SK-N-SH treated with all-trans-retinoic acid at 6 μM for 48 hours (cell line): ENCODE measurements around the gene PFKL.
"Not testable (repeated sequence)": the region's sequence is repeated elsewhere in the genome, so short reads cannot be mapped to it uniquely, and the experiment has no call there.

ENCODE experiments used
- ATAC-seq: fragments of 200-7000 bp; cut with Tn5 transposase; 3 replicates; pipeline ENCODE4 v1.9.1; 2020; ENCODE audit warnings: mild to moderate bottlenecking, moderate library complexity
- ARNTL ChIP-seq: fragments of 450-650 bp; formaldehyde crosslinking; IDR thresholded peaks from 2 replicates; pipeline ENCODE4 v1.5.0; 2020; ENCODE audit warnings: low read depth, mild to moderate bottlenecking, moderate library complexity, borderline replicate concordance
- BACH2 ChIP-seq: fragments of 250-450 bp; sonication (Bioruptor Pico); IDR thresholded peaks from 2 replicates; pipeline ENCODE4 v1.9.0; 2021; ENCODE audit warnings: mild to moderate bottlenecking, borderline replicate concordance
- CSDC2 ChIP-seq: fragments of 250-450 bp; sonication (Bioruptor Pico); IDR thresholded peaks from 2 replicates; pipeline ENCODE4 v1.5.0; 2020; ENCODE audit warnings: mild to moderate bottlenecking, moderate library complexity
- CSRNP3 ChIP-seq: fragments of 250-450 bp; sonication (Bioruptor Pico); IDR thresholded peaks from 2 replicates; pipeline ENCODE4 v1.5.1; 2021; ENCODE audit warnings: mild to moderate bottlenecking, moderate library complexity
- ESRRG ChIP-seq: fragments of 250-450 bp; sonication (Bioruptor Pico); IDR thresholded peaks from 2 replicates; pipeline ENCODE4 v1.6.1; 2021; ENCODE audit warnings: mild to moderate bottlenecking
- GLIS3 ChIP-seq: fragments of 250-450 bp; sonication (Bioruptor Pico); IDR thresholded peaks from 2 replicates; pipeline ENCODE4 v1.5.0; 2020; ENCODE audit warnings: mild to moderate bottlenecking, moderate library complexity
- OSR1 ChIP-seq: fragments of 250-450 bp; sonication (Bioruptor Pico); IDR thresholded peaks from 2 replicates; pipeline ENCODE4 v1.8.0; 2022; ENCODE audit warnings: moderate library complexity, mild to moderate bottlenecking, inconsistent platforms
- PATZ1 ChIP-seq: fragments of 250-450 bp; sonication (Bioruptor Pico); IDR thresholded peaks from 2 replicates; pipeline ENCODE4 v1.8.0; 2020; ENCODE audit warnings: mild to moderate bottlenecking, moderate library complexity, borderline replicate concordance
- POU6F1 ChIP-seq: fragments of 250-450 bp; sonication (Bioruptor Pico); IDR thresholded peaks from 2 replicates; pipeline ENCODE4 v1.8.0; 2021; ENCODE audit warnings: low read depth, mild to moderate bottlenecking, moderate library complexity, borderline replicate concordance
- PPARA ChIP-seq: fragments of 250-450 bp; sonication (Bioruptor Pico); IDR thresholded peaks from 2 replicates; pipeline ENCODE4 v1.5.0; 2020; ENCODE audit warnings: mild to moderate bottlenecking, borderline replicate concordance
- RARB ChIP-seq: fragments of 250-450 bp; sonication (Bioruptor Pico); IDR thresholded peaks from 2 replicates; pipeline ENCODE4 v1.8.0; 2021; ENCODE audit warnings: mild to moderate bottlenecking, moderate library complexity
- SNAI2 ChIP-seq: fragments of 250-450 bp; sonication (Bioruptor Pico); IDR thresholded peaks from 2 replicates; pipeline ENCODE4 v1.5.0; 2020; ENCODE audit warnings: mild to moderate bottlenecking, moderate library complexity
- TCF4 ChIP-seq: fragments of 250-450 bp; sonication (Bioruptor Pico); IDR thresholded peaks from 2 replicates; pipeline ENCODE4 v1.8.0; 2021; ENCODE audit warnings: mild to moderate bottlenecking, moderate library complexity, borderline replicate concordance
- TOX ChIP-seq: fragments of 250-450 bp; sonication (Bioruptor Pico); IDR thresholded peaks from 2 replicates; pipeline ENCODE4 v1.8.0; 2021; ENCODE audit warnings: mild to moderate bottlenecking, moderate library complexity, borderline replicate concordance
- ZC3H10 ChIP-seq: fragments of 250-450 bp; sonication (Bioruptor Pico); IDR thresholded peaks from 2 replicates; pipeline ENCODE4 v1.5.1; 2021; ENCODE audit warnings: mild to moderate bottlenecking, moderate library complexity
- ZFP3 ChIP-seq: fragments of 250-450 bp; sonication (Bioruptor Pico); IDR thresholded peaks from 2 replicates; pipeline ENCODE4 v1.5.0; 2020; ENCODE audit warnings: mild to moderate bottlenecking, moderate library complexity
- ZFP30 ChIP-seq: fragments of 450-650 bp; formaldehyde crosslinking; IDR thresholded peaks from 2 replicates; pipeline ENCODE4 v1.5.0; 2022; ENCODE audit warnings: mild to moderate bottlenecking, moderate library complexity
- ZNF565 ChIP-seq: fragments of 450-650 bp; formaldehyde crosslinking; conservative IDR thresholded peaks from 2 replicates; pipeline ENCODE4 v1.5.0; 2020; ENCODE audit warnings: low read depth, mild to moderate bottlenecking, moderate library complexity
- ZNF70 ChIP-seq: fragments of 450-650 bp; formaldehyde crosslinking; IDR thresholded peaks from 2 replicates; pipeline ENCODE4 v1.5.0; 2020; ENCODE audit warnings: mild to moderate bottlenecking, moderate library complexity
- ZNF8 ChIP-seq: fragments of 450-650 bp; formaldehyde crosslinking; IDR thresholded peaks from 2 replicates; pipeline ENCODE4 v1.5.0; 2020; ENCODE audit warnings: mild to moderate bottlenecking, moderate library complexity
- TF ChIP-seq, protein P1 (sequence below): fragments of 250-450 bp; sonication (Bioruptor Pico); IDR thresholded peaks from 2 replicates; pipeline ENCODE4 v1.5.1; 2020; ENCODE audit warnings: low read depth, mild to moderate bottlenecking, moderate library complexity

The PFKL gene

GRCh38 chr21:44338971-44339910, 39.4 kb downstream of the PFKL start, which contains the start of gene CFAP410 (continued):
- TF ChIP-seq ESRRG (CRISPR knock-in tag) (no peak), RARB (CRISPR knock-in tag) (no peak), ZNF565 (no peak)

- not testable (repeated sequence) for ATAC-seq
Measured at GRCh38 chr21:44341726-44342458, 42.0 kb downstream of the PFKL start.

- ATAC-seq = not testable (repeated sequence)
Measured at GRCh38 chr21:44342981-44343380, 43.1 kb downstream of the PFKL start.

DNA sequence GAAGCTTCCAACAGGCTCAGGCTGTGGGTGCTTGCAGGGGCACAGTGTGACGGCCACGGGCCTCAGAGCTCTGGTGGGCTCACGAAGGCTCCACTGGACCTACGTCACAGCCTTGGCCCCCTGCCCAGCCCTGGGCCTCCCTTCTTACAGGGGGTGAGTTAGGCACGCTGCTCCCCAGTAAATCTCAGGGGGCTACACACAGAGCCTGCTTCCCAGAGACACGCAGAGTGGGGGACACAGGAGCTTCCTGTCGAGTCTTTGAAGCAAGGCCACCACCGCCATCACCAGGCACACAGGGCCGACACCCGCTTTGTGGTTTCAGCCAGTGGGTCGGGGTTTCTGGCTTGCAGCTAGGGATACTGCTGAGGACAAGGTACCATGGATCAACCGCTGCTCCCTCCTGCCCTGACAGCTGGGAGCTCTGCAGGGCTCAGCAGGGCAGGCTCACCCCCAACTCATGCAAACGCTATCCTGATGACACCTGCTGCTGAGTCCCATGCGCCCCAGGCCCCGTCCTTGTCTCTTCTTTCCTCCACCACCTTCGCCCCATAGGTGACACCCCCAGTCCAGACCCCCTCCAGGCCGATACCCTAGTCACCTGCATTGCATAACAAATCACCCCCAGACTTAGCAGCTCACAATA, 44.8 kb downstream of the PFKL start:
- no peak for ATAC-seq
- no peak for TF ChIP-seq CSRNP3 (CRISPR knock-in tag)
- no peak for TF ChIP-seq TOX (CRISPR knock-in tag)
- TF ChIP-seq, protein P1, sequence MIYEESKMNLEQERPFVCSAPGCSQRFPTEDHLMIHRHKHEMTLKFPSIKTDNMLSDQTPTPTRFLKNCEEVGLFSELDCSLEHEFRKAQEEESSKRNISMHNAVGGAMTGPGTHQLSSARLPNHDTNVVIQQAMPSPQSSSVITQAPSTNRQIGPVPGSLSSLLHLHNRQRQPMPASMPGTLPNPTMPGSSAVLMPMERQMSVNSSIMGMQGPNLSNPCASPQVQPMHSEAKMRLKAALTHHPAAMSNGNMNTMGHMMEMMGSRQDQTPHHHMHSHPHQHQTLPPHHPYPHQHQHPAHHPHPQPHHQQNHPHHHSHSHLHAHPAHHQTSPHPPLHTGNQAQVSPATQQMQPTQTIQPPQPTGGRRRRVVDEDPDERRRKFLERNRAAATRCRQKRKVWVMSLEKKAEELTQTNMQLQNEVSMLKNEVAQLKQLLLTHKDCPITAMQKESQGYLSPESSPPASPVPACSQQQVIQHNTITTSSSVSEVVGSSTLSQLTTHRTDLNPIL = no peak
- TF ChIP-seq ARNTL (CRISPR knock-in tag) = no peak
- no peak for TF ChIP-seq TCF4 (CRISPR knock-in tag)
- no peak for TF ChIP-seq ZFP3 (CRISPR knock-in tag)
- no peak for TF ChIP-seq ZNF8 (CRISPR knock-in tag)
- no peak for TF ChIP-seq GLIS3 (CRISPR knock-in tag)
- no peak for TF ChIP-seq CSDC2 (CRISPR knock-in tag)
- TF ChIP-seq OSR1 (CRISPR knock-in tag) = no peak
- no peak for TF ChIP-seq ZC3H10 (CRISPR knock-in tag)
- no peak for TF ChIP-seq RARB (CRISPR knock-in tag)
- no peak for TF ChIP-seq ZNF70
- no peak for TF ChIP-seq SNAI2 (CRISPR knock-in tag)
- TF ChIP-seq ZNF565 = no peak
- TF ChIP-seq PPARA (CRISPR knock-in tag) = no peak

GRCh38 chr21:44345495-44345894, 45.6 kb downstream of the PFKL start:
- TF ChIP-seq PPARA (CRISPR knock-in tag) (no peak), PATZ1 (CRISPR knock-in tag) (no peak), ZNF8 (CRISPR knock-in tag) (no peak), ZC3H10 (CRISPR knock-in tag) (no peak), ZFP30 (CRISPR knock-in tag) (no peak), POU6F1 (no peak), ZFP3 (CRISPR knock-in tag) (no peak), BACH2 (CRISPR knock-in tag) (no peak)
- no peak for ATAC-seq
